ENCODE results near the gene PTPRN2. TPM values are rescaled to one million over a fixed set of nuclear protein-coding genes. Genes with fewer than 3 reads are reported as not detected.

PTPRN2 gene
- total and polyA plus RNA-seq, 2 of the 13 experiments (the other 11 are each of a cell fraction or from before 2014, with no cell fraction given) = 2.5 to 24.2 TPM

- no peak for ATAC-seq
- no peak for DNase-seq (ENCODE audit: low spot score)
- CTCF ChIA-PET (ENCODE audit: low intra/inter-chr PET ratio, low total read pairs) = no interaction called here
- H3K9me3 ChIP-seq (ENCODE audit: low read length) = no peaks in the 10 kb centered on the region
- no peak overlapping the region for H2AFZ ChIP-seq (ENCODE audit: low read length)
- H3K27ac ChIP-seq (ENCODE audit: extremely low read length, insufficient read depth, low read length) = no peak overlapping the region
- H4K20me1 ChIP-seq (ENCODE audit: insufficient read depth, low read length) = peaks cover 11% of the 10 kb centered on the region; the same call in 1 of the 2 replicates
- no peaks in the 10 kb centered on the region for H3K27me3 ChIP-seq (ENCODE audit: control insufficient read depth in 1 of 2, insufficient read depth in 2 of 2, low read length in 2 of 2)
- H3K79me2 ChIP-seq (ENCODE audit: insufficient read depth, low read length) = no peaks in the 10 kb centered on the region
- POLR2A ChIA-PET = no interaction called here
- H3K4me2 ChIP-seq (ENCODE audit: low read depth, low read length) = no peak overlapping the region
- H3K4me1 ChIP-seq (ENCODE audit: insufficient read depth, low read length) = peaks cover 32% of the 10 kb centered on the region
- in situ Hi-C loops (cut with HindIII; ENCODE audit: extremely low pct_ligation_motif_present, low pct_unique_long_range_greater_than_20kb) = no loop called here
- H3K36me3 ChIP-seq (replicated peaks in 1 of 2; ENCODE audit: control insufficient read depth in 1 of 2, insufficient read depth in 2 of 2, low read length in 2 of 2) = no peaks in the 10 kb centered on the region
- intact Hi-C loops (cut with micrococcal nuclease; ENCODE audit: unreplicated experiment) = no loop called here
- BruUV-seq (replicated peaks) = no TSS peak
- TF ChIP-seq, protein P1, sequence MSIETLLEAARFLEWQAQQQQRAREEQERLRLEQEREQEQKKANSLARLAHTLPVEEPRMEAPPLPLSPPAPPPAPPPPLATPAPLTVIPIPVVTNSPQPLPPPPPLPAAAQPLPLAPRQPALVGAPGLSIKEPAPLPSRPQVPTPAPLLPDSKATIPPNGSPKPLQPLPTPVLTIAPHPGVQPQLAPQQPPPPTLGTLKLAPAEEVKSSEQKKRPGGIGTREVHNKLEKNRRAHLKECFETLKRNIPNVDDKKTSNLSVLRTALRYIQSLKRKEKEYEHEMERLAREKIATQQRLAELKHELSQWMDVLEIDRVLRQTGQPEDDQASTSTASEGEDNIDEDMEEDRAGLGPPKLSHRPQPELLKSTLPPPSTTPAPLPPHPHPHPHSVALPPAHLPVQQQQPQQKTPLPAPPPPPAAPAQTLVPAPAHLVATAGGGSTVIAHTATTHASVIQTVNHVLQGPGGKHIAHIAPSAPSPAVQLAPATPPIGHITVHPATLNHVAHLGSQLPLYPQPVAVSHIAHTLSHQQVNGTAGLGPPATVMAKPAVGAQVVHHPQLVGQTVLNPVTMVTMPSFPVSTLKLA (IDR thresholded peaks at IDR 0.05) = peak; percentile 94
- TF ChIP-seq ZC3H4 (CRISPR knock-in tag; IDR thresholded peaks at IDR 0.05; ENCODE audit: borderline replicate concordance) = no peak
- H3K4me3 ChIP-seq (replicated peaks in 1 of 3; ENCODE audit: insufficient read depth in 1 of 3, low read depth in 2 of 3, low read length in 3 of 3) = no peak overlapping the region
- WGBS (ENCODE audit: low lambda C conversion rate) = 92% methylated on average over 10 of the region's 12 CpGs
- FAIRE-seq = peak; percentile 23
- no peak overlapping the region for H3K9ac ChIP-seq (ENCODE audit: insufficient read depth, low read depth, low read length)
Measured at GRCh38 chr7:158259671-158260418, 327.8 kb downstream of the PTPRN2 start.

GRCh38 chr7:158259141-158259540 is 328.5 kb downstream of the PTPRN2 start:
- Histone ChIP-seq H3K9ac (ENCODE audit: insufficient read depth, low read depth, low read length) (no peak overlapping the region), H3K4me2 (ENCODE audit: low read depth, low read length) (no peak overlapping the region), H4K20me1 (ENCODE audit: insufficient read depth, low read length) (peaks cover 9% of the 10 kb centered on the region; the same call in 1 of the 2 replicates), H2AFZ (ENCODE audit: low read length) (no peak overlapping the region), H3K4me1 (ENCODE audit: insufficient read depth, low read length) (peaks cover 25% of the 10 kb centered on the region), H3K27ac (ENCODE audit: extremely low read length, insufficient read depth, low read length) (no peak overlapping the region), H3K36me3 (replicated peaks in 1 of 2; ENCODE audit: control insufficient read depth in 1 of 2, insufficient read depth in 2 of 2, low read length in 2 of 2) (no peaks in the 10 kb centered on the region), H3K4me3 (replicated peaks in 1 of 3; ENCODE audit: insufficient read depth in 1 of 3, low read depth in 2 of 3, low read length in 3 of 3) (no peak overlapping the region), H3K27me3 (ENCODE audit: control insufficient read depth in 1 of 2, insufficient read depth in 2 of 2, low read length in 2 of 2) (no peaks in the 10 kb centered on the region), H3K9me3 (ENCODE audit: low read length) (no peaks in the 10 kb centered on the region), H3K79me2 (ENCODE audit: insufficient read depth, low read length) (no peaks in the 10 kb centered on the region)
- intact Hi-C loops (cut with micrococcal nuclease; ENCODE audit: unreplicated experiment) (no loop called here), in situ Hi-C loops (cut with HindIII; ENCODE audit: extremely low pct_ligation_motif_present, low pct_unique_long_range_greater_than_20kb) (no loop called here)
- TF ChIP-seq, protein P2, sequence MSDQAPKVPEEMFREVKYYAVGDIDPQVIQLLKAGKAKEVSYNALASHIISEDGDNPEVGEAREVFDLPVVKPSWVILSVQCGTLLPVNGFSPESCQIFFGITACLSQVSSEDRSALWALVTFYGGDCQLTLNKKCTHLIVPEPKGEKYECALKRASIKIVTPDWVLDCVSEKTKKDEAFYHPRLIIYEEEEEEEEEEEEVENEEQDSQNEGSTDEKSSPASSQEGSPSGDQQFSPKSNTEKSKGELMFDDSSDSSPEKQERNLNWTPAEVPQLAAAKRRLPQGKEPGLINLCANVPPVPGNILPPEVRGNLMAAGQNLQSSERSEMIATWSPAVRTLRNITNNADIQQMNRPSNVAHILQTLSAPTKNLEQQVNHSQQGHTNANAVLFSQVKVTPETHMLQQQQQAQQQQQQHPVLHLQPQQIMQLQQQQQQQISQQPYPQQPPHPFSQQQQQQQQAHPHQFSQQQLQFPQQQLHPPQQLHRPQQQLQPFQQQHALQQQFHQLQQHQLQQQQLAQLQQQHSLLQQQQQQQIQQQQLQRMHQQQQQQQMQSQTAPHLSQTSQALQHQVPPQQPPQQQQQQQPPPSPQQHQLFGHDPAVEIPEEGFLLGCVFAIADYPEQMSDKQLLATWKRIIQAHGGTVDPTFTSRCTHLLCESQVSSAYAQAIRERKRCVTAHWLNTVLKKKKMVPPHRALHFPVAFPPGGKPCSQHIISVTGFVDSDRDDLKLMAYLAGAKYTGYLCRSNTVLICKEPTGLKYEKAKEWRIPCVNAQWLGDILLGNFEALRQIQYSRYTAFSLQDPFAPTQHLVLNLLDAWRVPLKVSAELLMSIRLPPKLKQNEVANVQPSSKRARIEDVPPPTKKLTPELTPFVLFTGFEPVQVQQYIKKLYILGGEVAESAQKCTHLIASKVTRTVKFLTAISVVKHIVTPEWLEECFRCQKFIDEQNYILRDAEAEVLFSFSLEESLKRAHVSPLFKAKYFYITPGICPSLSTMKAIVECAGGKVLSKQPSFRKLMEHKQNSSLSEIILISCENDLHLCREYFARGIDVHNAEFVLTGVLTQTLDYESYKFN (CRISPR knock-in tag; conservative IDR thresholded peaks at IDR 0.05) = no peak
- TF ChIP-seq SRSF4 (IDR thresholded peaks at IDR 0.05; ENCODE audit: low read depth, low read length, poor library complexity, severe bottlenecking) = no peak
- TF ChIP-seq, protein P3, sequence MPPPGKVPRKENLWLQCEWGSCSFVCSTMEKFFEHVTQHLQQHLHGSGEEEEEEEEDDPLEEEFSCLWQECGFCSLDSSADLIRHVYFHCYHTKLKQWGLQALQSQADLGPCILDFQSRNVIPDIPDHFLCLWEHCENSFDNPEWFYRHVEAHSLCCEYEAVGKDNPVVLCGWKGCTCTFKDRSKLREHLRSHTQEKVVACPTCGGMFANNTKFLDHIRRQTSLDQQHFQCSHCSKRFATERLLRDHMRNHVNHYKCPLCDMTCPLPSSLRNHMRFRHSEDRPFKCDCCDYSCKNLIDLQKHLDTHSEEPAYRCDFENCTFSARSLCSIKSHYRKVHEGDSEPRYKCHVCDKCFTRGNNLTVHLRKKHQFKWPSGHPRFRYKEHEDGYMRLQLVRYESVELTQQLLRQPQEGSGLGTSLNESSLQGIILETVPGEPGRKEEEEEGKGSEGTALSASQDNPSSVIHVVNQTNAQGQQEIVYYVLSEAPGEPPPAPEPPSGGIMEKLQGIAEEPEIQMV (CRISPR knock-in tag; IDR thresholded peaks at IDR 0.05; ENCODE audit: low read depth) = no peak
- 98% methylated on average over 9 of the region's 10 CpGs for WGBS (ENCODE audit: low lambda C conversion rate)
- BruUV-seq (replicated peaks) = no TSS peak
- CTCF ChIA-PET (ENCODE audit: low intra/inter-chr PET ratio, low total read pairs) = no interaction called here
- ATAC-seq (no peak), DNase-seq (ENCODE audit: low spot score) (no peak), FAIRE-seq (no peak)
- POLR2A ChIA-PET = no interaction called here
